ENCODE results near the gene HERC3.

Gene HERC3

DNA sequence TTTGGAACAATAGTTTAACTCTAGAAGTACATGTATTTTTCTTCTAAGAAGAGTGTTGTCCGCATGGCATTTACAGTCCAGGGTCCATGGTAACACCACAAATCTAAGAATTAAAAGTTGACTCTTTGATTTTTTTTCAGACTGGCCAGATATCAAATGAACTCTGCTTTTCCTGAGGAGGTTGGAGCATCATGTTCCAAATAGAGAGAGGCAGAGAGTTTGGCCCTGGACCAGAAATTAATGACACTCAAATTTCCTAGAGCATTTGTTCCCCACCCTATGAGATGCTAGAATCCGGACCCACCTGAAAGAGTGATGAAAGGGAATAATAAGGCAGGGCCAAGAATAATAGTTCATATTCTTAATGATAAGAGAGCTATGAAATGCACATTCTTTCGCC lies 152.3 kb downstream of the HERC3 start:
- FAIRE-seq, result no peak
- DNase-seq (ENCODE audit: low spot score), result no peak

DNA sequence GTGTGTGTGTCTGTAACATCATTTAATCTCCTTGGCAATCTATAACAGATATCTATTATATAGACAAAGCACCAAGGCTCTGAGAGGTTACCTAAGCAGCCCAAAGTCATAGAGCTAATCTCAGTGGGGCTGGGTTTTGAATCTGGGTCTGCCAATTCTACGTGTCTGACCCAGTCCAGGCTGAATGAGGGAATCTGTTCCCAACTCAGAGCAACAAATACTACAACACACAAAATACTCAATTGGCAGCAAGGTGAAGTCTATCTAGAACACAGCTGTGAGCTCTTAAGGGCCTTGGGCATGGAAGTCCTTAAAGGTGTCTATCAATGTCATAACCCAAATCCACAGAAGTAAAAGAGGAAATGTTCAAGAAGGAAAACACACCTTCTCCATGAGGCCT lies 152.9 kb downstream of the HERC3 start:
- DNase-seq (ENCODE audit: low spot score), result no peak

DNA sequence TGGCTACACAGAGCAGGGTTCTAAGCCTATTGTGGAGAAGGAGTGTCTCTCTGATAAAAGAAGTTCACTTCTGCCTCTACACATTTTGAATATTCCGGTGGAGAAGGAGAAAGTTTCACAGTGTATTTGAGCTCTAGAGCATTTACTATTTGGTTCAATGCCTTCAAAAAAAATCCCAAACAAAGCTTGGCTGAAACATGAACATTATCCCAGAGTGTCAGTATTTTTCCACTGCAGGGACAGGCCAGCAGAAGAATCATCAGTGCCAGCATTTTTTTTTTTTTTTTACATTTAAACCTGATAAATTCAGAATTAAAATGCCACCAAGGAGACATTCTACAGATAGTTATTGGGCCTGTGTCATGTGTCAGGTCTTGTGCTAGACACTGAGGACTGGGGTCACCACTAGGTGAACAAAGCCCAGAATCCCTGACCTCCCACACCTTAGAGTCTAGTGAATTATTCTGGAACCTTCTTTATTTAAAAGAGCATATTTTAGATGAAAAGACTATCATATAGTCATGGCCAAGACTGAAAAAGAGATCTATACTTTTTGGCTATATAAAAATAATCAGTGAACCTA lies 153.4 kb downstream of the HERC3 start:
- DNase-seq (ENCODE audit: low spot score) (no peak), FAIRE-seq (no peak)

More for the DNA sequence above, 152.9 kb downstream of the HERC3 start:
- no peak for FAIRE-seq

DNA sequence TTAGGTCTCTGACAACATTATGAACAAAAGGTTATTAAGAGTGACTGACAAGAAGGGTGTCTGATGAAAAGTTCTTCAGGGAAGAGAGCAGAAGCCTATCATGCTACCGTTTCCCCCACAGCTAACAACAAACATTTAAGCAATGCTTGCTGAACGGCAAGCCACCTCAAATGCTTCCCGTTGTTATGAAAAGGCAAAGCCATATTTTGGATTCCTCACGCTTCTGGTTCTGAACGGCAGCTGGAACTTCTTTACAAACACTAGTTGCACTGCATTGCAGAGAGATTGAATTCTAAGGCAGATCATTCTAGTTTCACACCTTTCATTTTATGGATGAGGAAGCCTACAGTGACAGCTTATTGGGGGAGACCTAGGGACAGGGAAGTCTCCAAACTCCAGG lies 153.9 kb downstream of the HERC3 start:
- DNase-seq (ENCODE audit: low spot score), result no peak

DNA sequence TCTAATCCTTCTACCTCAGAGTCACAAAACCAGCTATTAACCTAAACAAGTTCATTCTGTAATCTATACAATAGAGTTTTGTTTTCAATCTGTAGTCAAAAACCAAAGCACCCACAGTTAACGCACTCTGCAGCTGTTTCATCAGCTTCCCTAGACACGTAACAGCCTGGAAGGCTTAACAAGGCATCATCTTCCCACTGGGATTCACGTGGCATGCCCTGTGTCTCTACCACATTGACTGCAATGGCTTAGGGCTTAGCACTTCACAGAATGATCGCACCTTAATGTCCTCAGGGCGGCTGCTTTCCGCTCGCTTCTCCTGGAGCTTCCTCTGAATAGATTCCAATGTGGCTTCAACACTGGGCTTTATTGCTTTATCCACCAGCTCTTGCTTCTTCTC lies 155.1 kb downstream of the HERC3 start:
- no peak for DNase-seq (ENCODE audit: low spot score)
- FAIRE-seq, result no peak

More for the DNA sequence above, 153.9 kb downstream of the HERC3 start:
- no peak for FAIRE-seq

DNA sequence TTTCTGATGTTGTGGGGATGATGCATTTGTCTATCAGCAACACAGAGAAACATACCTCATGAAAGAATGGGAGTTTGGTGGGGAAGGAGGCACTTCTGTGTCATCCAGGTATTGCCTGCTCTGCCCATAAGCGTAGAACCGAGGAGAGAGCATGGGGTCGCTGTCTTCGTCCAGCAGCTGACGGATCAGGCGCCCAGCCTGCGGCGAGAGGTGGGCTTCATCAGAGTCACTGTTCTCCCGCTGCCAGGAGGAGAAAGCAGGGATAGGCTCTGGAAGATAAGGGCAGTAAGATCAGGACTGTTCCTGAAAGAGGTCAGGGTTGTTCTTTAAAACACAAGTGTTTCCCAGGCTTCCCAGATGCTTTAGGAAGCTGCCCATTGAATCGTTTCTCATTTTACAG lies 158.1 kb downstream of the HERC3 start:
- no peak for FAIRE-seq

DNA sequence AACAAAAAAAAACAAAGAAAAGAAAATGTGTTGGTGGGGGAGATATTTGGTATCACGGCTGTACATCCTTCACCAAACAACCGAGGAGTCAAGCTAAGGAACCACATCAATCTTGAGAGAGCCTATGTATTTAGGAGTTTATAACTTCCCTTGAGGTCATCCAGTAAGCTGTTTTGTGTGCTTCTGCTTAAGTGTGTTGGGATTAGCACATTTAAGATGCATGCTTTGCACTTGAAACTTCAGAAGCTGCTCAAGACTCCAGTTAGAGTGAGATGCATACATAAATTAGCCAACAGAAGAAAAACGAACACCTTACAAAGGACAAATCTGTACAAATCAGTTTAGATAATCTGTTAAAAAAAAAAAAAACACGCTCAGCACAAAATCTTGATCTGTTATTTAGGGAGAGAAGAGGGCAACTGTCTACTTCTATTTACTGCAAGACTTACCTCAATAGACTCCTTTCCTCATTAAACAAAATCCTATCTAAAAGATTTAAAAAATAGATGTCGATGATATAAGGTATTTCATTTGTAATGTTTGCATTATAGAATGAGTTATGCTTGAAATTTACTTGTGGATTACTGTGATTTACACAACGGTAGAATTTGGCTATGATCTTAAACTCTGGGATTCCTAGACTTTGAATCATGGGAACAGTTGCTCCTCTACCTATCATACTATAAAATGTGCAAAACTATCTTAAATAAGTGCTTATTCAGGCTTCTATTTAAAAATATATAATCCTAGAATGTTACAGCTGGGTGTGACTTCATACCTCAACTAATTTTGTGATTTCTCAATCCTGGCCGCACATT lies 159.2 kb downstream of the HERC3 start:
- FAIRE-seq, result no peak

More for the DNA sequence above, 158.1 kb downstream of the HERC3 start:
- no peak for DNase-seq (ENCODE audit: low spot score)

DNA sequence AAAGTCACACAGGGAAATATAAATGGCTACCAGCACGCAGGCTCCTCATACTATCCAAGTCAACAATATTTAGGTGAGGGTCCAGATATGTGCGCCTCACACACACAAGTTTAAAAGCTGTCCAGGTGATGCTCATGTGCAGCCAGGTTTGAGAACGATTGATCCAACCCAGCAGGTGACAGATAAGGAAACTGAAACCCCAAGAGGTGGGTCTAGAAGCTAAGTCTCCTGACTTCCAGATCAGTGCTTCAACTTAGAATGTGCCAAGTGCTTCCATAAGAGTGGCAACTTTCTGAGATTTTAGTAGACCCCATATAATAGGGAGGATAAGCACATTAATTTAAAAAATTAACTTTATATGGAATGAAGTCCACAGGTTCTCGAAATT lies 159.8 kb downstream of the HERC3 start:
- FAIRE-seq (no peak), DNase-seq (ENCODE audit: low spot score) (no peak)

More for the DNA sequence above, 159.2 kb downstream of the HERC3 start:
- no peak for DNase-seq (ENCODE audit: low spot score)

DNA sequence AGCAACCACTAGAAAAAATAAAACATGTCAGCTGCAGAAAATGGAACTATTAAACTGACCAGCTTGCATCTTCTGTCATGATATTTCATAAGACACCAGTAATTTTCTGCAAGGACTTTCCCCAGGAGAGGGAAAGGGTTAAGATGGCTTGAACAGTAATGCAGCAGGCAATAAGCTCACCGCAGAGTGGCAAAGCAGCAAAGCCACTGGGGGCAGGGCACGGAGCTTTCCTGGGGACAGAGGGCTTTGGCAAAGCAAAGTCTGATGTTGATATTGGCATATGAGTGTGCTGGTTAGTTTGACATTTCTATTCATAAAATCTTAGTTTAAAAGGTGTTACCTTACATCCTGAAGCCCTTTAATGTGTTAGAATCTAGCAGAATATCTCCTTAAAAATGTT lies 160.5 kb downstream of the HERC3 start:
- no peak for DNase-seq (ENCODE audit: low spot score)
- FAIRE-seq, result no peak

DNA sequence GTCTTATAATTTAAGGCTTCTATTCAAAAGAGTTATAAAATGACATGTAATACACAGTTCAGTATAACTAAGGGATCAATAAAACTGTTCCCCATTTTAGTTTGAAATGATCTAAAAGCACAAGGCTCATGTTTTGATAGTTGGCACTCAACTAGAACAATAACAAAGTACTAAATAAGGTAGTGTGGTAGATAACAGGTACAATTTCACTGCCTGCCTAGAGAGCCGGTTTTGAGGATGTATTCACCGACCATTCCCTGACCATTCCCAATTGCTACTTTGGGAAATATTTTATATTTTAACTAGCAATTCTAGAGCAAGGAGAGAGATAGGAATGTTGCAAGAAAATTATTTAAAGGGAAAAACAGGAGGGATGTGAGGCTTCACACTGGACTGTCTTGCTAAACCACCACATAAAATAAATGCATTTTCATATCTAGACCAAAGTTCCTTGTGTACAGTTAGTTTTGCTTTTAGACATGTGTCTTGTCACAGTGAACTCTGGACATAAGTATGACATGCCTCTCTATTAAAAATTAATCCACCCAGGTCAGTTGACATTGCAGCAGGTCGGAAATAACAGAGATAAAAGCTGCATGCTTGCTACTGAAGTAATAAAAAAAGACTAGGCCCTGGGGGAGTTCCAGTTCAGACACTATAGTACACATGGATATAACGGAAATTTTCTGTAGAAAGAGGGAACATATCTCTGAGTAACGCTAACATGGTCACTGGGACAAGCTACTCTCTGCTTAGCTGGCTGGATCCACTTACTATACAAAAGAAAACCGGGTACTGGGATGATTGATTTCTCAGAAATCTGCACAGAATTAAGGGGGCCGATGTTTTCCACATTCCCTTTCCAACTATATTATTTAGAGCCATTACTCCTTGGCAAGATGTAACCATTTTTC lies 161.6 kb downstream of the HERC3 start:
- FAIRE-seq, result no peak
- peak; percentile 28 for DNase-seq (ENCODE audit: low spot score)

DNA sequence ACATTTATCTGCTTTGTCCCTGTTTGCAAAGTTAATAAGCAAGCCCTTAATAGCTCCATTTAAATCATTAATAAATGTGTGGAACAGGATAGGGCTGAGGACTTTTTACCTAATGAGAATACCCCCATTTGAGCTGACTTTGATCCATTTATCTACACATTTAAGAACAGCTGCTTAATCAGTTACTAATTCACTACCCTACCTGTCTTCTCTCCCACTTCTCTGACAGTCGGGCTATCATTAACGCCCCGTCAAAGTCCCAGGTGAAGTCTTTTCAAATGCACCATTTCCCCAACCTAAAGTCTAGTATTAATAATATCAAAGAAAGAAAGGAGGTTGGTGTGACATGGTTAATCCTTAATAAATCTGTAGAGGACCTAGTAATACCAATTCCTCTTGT lies 162.5 kb downstream of the HERC3 start:
- no peak for DNase-seq (ENCODE audit: low spot score)
- no peak for FAIRE-seq

DNA sequence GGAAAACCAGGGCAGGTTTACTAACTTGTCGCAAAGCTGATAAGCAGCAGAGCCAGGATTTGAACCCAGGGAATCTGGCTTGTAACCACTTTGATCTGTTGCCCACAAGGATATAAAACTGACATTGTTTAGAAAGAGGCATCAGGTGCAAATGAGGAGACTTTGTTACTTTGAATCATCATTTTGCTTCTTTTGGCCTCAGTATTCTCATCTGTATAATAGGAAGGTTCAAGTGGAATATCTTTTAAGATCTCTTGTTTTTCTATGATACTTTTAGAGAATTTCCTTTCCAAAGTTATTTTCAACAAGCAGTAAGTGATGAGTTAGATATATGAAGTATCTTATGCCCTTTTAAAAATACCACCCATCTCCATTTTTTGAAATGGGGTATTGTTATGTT lies 163.2 kb downstream of the HERC3 start:
- FAIRE-seq, result no peak
- DNase-seq (ENCODE audit: low spot score), result no peak

DNA sequence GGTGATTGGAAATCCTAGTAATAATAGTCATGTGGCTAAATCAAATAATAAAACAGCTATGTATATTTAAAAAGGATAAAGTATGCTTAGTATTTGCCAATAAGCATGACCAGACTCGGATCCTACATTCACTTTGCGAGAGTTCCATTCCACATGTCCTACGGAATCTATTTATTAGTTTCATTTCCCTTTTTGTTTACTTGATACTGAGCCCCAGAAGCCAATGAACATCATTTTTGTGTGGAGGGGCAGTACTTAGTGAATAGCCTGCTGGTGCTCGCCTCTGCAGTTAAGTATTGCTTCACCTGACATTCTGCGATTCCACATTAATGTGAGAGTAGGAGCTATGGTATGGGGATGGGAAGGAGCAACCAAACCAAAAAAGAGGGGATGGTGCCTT lies 163.9 kb downstream of the HERC3 start:
- no peak for DNase-seq (ENCODE audit: low spot score)
- FAIRE-seq, result no peak

DNA sequence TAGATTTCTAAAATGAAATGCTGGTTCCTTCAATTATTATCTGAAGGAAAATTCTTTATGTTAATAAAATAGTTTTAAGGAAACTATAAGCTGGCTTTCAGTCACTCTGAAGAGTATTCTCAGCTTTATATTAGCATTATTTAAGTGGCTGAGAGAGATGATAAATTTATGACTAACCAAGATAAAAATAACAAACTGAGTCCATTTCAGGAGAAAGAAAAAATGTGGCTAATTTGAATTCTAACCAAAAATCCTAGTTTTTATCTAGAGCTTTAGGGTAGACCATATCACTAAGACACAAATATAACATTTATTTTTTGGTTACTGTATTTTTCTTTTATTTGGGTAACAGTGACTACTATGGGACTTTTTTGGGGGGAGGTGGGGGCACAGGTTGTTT lies 164.8 kb downstream of the HERC3 start:
- FAIRE-seq, result no peak
- DNase-seq (ENCODE audit: low spot score), result no peak

DNA sequence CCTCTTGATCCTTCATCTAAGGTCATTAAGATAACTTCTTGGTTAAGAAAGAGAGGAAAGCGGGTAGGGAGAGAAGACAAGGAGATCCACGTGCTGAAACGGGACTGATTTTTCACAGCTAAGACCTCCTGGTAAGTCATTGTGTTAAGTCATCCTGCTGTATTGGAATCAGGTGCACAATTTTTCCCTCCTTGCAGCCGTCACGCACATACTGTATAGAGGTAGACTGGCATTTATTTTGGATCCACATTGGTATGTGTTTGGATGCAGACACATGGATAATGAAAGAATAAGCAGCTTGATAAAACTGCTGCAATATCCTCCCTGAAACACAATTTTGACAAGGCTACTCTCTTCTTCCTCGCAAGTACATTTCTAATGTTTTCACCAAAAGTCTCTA lies 165.5 kb downstream of the HERC3 start:
- no peak for FAIRE-seq
- no peak for DNase-seq (ENCODE audit: low spot score)

Data from RCC 7860 (cell line).